ENCODE results near the gene NFS1.

The NFS1 gene

GRCh38 chr20:35669681-35670080 is 29.5 kb downstream of the NFS1 start:
- H3K27me3 ChIP-seq (ENCODE audit: low read length): no peaks in the 10 kb centered on the region

GRCh38 chr20:35669221-35669620 is 29.9 kb downstream of the NFS1 start:
- Histone ChIP-seq H3K36me3 (ENCODE audit: low read length) (0 out of 2 replicates have a peak, but pooled peaks cover 3% of the 10 kb centered on the region), H3K79me2 (ENCODE audit: insufficient read depth, low read length) (peaks cover 5% of the 10 kb centered on the region), H3K9me3 (ENCODE audit: insufficient read depth, low read length) (no peaks in the 10 kb centered on the region), H3K4me3 (ENCODE audit: insufficient read depth, low read length, poor library complexity, severe bottlenecking) (no peak overlapping the region), H3K27me3 (ENCODE audit: low read length) (no peaks in the 10 kb centered on the region), H4K20me1 (ENCODE audit: low read depth, low read length) (no peaks in the 10 kb centered on the region), H3K4me2 (ENCODE audit: low read depth, low read length, poor library complexity, severe bottlenecking) (no peak overlapping the region), H2AFZ (ENCODE audit: low read depth, low read length, severe bottlenecking) (no peak overlapping the region), H3K9me2 (replicated peaks; ENCODE audit: insufficient read depth, low read length) (no peaks in the 10 kb centered on the region), H3K27ac (ENCODE audit: low read depth, low read length) (no peak overlapping the region), H3F3A (ENCODE audit: insufficient read depth) (peaks cover 11% of the 10 kb centered on the region), H3K9ac (ENCODE audit: low read length) (no peak overlapping the region)
- TF ChIP-seq CTCF (IDR thresholded peaks at IDR 0.05; ENCODE audit: insufficient read depth, low read length, poor library complexity, severe bottlenecking) (no peak), EZH2phosphoT487 (conservative IDR thresholded peaks at IDR 0.05; ENCODE audit: low read length) (no peak)

More at GRCh38 chr20:35669681-35670080, 29.5 kb downstream of the NFS1 start:
- no peak for TF ChIP-seq EZH2phosphoT487 (conservative IDR thresholded peaks at IDR 0.05; ENCODE audit: low read length)
- no peak for TF ChIP-seq CTCF (IDR thresholded peaks at IDR 0.05; ENCODE audit: insufficient read depth, low read length, poor library complexity, severe bottlenecking)
- Histone ChIP-seq H3K4me2 (ENCODE audit: low read depth, low read length, poor library complexity, severe bottlenecking) (no peak overlapping the region), H3K9ac (ENCODE audit: low read length) (no peak overlapping the region), H3F3A (ENCODE audit: insufficient read depth) (peaks cover 11% of the 10 kb centered on the region), H3K4me3 (ENCODE audit: insufficient read depth, low read length, poor library complexity, severe bottlenecking) (no peak overlapping the region), H3K36me3 (ENCODE audit: low read length) (0 out of 2 replicates have a peak, but pooled peaks cover 3% of the 10 kb centered on the region), H3K9me2 (replicated peaks; ENCODE audit: insufficient read depth, low read length) (no peaks in the 10 kb centered on the region), H3K27ac (ENCODE audit: low read depth, low read length) (no peak overlapping the region), H2AFZ (ENCODE audit: low read depth, low read length, severe bottlenecking) (no peak overlapping the region), H4K20me1 (ENCODE audit: low read depth, low read length) (no peaks in the 10 kb centered on the region), H3K79me2 (ENCODE audit: insufficient read depth, low read length) (peaks cover under 1% of the 10 kb centered on the region; the same call in 1 of the 2 replicates), H3K9me3 (ENCODE audit: insufficient read depth, low read length) (no peaks in the 10 kb centered on the region)

- Histone ChIP-seq H3K4me3 (ENCODE audit: insufficient read depth, low read length, poor library complexity, severe bottlenecking) (no peak overlapping the region), H2AFZ (ENCODE audit: low read depth, low read length, severe bottlenecking) (no peak overlapping the region), H3K36me3 (ENCODE audit: low read length) (0 out of 2 replicates have a peak, but pooled peaks cover 3% of the 10 kb centered on the region), H3K4me2 (ENCODE audit: low read depth, low read length, poor library complexity, severe bottlenecking) (no peak overlapping the region), H3K9me2 (replicated peaks; ENCODE audit: insufficient read depth, low read length) (no peaks in the 10 kb centered on the region), H3K9ac (ENCODE audit: low read length) (no peak overlapping the region), H3F3A (ENCODE audit: insufficient read depth) (peaks cover 11% of the 10 kb centered on the region), H3K9me3 (ENCODE audit: insufficient read depth, low read length) (no peaks in the 10 kb centered on the region), H3K27me3 (ENCODE audit: low read length) (no peaks in the 10 kb centered on the region), H3K27ac (ENCODE audit: low read depth, low read length) (no peak overlapping the region), H4K20me1 (ENCODE audit: low read depth, low read length) (peaks cover 25% of the 10 kb centered on the region), H3K79me2 (ENCODE audit: insufficient read depth, low read length) (peaks cover 38% of the 10 kb centered on the region)
- no peak for TF ChIP-seq CTCF (IDR thresholded peaks at IDR 0.05; ENCODE audit: insufficient read depth, low read length, poor library complexity, severe bottlenecking)
- no peak for TF ChIP-seq EZH2phosphoT487 (conservative IDR thresholded peaks at IDR 0.05; ENCODE audit: low read length)
Observed at GRCh38 chr20:35665949-35666288, 33.2 kb downstream of the NFS1 start.
